ENCODE results near the gene FAM168B. TPM values are rescaled to one million over a fixed set of nuclear protein-coding genes. Genes with fewer than 3 reads are reported as not detected.

Gene FAM168B
- total RNA-seq, 1 experiment from 2014 or later = 81.4 TPM

DNA sequence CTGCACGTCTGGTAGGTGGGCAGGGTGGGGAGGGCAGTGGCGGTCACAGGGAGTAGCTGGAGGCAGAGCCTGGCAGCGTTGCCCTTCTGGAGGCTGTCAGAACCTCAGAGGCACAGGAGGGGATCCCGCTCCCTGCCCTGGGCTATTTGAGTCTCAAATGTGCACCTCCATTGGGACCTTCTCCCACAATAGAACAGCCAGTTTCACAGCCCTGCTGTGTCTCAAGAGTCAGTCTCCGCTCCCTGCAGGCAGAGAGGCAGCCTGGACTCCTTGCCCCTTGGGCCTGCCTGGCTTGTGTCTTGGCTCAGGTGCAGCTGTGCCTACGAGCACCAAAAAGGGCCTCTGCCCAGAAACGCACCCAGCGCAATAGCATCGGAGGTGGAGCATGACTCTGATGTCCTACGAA lies 57.4 kb downstream of the FAM168B start:
- H3K23ac ChIP-seq (ENCODE audit: insufficient read length, low read depth, low read length) = no peak overlapping the region
- peak overlapping the region; percentile 40 for H3K4me2 ChIP-seq (ENCODE audit: insufficient read depth, insufficient read length, low read length)
- H2BK20ac ChIP-seq (ENCODE audit: low read depth, low read length, poor library complexity, severe bottlenecking) = no peak overlapping the region
- no peaks in the 10 kb centered on the region for H3K4me1 ChIP-seq (ENCODE audit: insufficient read depth, low read length)
- H4K91ac ChIP-seq (ENCODE audit: insufficient read length, low read depth, low read length) = no peak overlapping the region
- no peak overlapping the region for H2AK5ac ChIP-seq (ENCODE audit: insufficient read length, low read length)
- no peak overlapping the region for H3K18ac ChIP-seq (ENCODE audit: insufficient read length, low read depth, low read length)
- H2BK15ac ChIP-seq (ENCODE audit: low read depth, low read length) = no peak overlapping the region
- Mint-ChIP-seq H3K4me1 (peaks cover 5 to 6% of the 10 kb centered on the region in 2 experiments; a peak in 3 of 4 replicates), H3K36me3 (ENCODE audit: insufficient read depth in 1 of 3, low read depth in 3 of 3) (no peaks in the 10 kb centered on the region; a peak in 1 of 7 replicates), H3K27ac (no peak overlapping the region), H3K9me3 (no peaks in the 10 kb centered on the region; a peak in 1 of 5 replicates), H3K4me3 (peak overlapping the region; percentile 59 to 75), H3K27me3 (ENCODE audit: low read depth) (peaks cover 47% of the 10 kb centered on the region)
- WGBS (ENCODE audit: extremely low coverage, insufficient read length, low lambda C conversion rate) = no CpG with 5 or more reads among the region's 10 CpGs
- DNase-seq = no peak
- no peaks in the 10 kb centered on the region for H3K9me3 ChIP-seq (ENCODE audit: control insufficient read depth, low read depth, low read length)
- no peak overlapping the region for H4K8ac ChIP-seq (replicated peaks; ENCODE audit: insufficient read length, low read depth, low read length)
- no peak overlapping the region for H3K9ac ChIP-seq (ENCODE audit: extremely low read depth, insufficient read length, low read length)
- no peak overlapping the region for H3K4ac ChIP-seq (ENCODE audit: low read depth, low read length)
- TF ChIP-seq, protein P1, sequence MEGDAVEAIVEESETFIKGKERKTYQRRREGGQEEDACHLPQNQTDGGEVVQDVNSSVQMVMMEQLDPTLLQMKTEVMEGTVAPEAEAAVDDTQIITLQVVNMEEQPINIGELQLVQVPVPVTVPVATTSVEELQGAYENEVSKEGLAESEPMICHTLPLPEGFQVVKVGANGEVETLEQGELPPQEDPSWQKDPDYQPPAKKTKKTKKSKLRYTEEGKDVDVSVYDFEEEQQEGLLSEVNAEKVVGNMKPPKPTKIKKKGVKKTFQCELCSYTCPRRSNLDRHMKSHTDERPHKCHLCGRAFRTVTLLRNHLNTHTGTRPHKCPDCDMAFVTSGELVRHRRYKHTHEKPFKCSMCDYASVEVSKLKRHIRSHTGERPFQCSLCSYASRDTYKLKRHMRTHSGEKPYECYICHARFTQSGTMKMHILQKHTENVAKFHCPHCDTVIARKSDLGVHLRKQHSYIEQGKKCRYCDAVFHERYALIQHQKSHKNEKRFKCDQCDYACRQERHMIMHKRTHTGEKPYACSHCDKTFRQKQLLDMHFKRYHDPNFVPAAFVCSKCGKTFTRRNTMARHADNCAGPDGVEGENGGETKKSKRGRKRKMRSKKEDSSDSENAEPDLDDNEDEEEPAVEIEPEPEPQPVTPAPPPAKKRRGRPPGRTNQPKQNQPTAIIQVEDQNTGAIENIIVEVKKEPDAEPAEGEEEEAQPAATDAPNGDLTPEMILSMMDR (conservative IDR thresholded peaks at IDR 0.05) = no peak
- H3K79me2 ChIP-seq (ENCODE audit: insufficient read depth, low read length) = no peaks in the 10 kb centered on the region
- H3K23me2 ChIP-seq (ENCODE audit: insufficient read length, low read depth, low read length, poor library complexity, severe bottlenecking) = peaks cover 8% of the 10 kb centered on the region
- no peaks in the 10 kb centered on the region for H4K20me1 ChIP-seq (ENCODE audit: control insufficient read depth, insufficient read depth, insufficient read length)
- no peak overlapping the region for H3K14ac ChIP-seq (ENCODE audit: insufficient read depth, low read length)
- no peak overlapping the region for H2BK12ac ChIP-seq (ENCODE audit: insufficient read length, low read depth, low read length)
- peaks cover 10% of the 10 kb centered on the region; the same call in 1 of the 2 replicates for H3K27me3 ChIP-seq (ENCODE audit: insufficient read depth, low read length)
- H2BK120ac ChIP-seq (ENCODE audit: low read depth, low read length, poor library complexity, severe bottlenecking) = no peak overlapping the region
- H3K79me1 ChIP-seq (ENCODE audit: insufficient read depth, low read depth, low read length, poor library complexity, severe bottlenecking) = no peaks in the 10 kb centered on the region
- H2BK5ac ChIP-seq (ENCODE audit: insufficient read length, low read length) = no peak overlapping the region
- H3T11ph ChIP-seq (ENCODE audit: low read length) = no peak overlapping the region
- no peak overlapping the region for H3K56ac ChIP-seq (ENCODE audit: insufficient read length, low read depth, low read length)
- no peak overlapping the region for H2AFZ ChIP-seq (ENCODE audit: low read length)
- H4K5ac ChIP-seq (ENCODE audit: insufficient read length, low read depth, low read length) = no peak overlapping the region
- no peak overlapping the region for H3K27ac ChIP-seq (ENCODE audit: insufficient read length, low read depth, low read length)

All from H9 (cell line).